A549 (cell line): ENCODE data around the gene ACTN1. TPM values are rescaled to one million over a fixed set of nuclear protein-coding genes. Genes with fewer than 3 reads are reported as not detected.
A peak's percentile ranks its signal among the peaks of the same experiment; 100 is the strongest.

Experiments
- ATAC-seq, 2 experiments: fragments of 200-7000 bp in 1 of 2; fragments of >200 bp in 1 of 2; cut with Nextera tagmentation in 1 of 2; cut with Tn5 transposase in 1 of 2; 3 replicates each; pipeline versions ENCODE4 v1.8.0 to v1.9.1; 2018 to 2020; ENCODE audit warnings: mild to moderate bottlenecking in 1 of 2, moderate library complexity in 1 of 2
- CTCF ChIA-PET: fragments of 300-600 bp; sonication (Branson Sonifier 250); formaldehyde crosslinking; extraction: SDS; loops from one replicate; lab custom pipeline; 2021; ENCODE audit warnings: antibody characterized with exemption, inconsistent platforms; lab: Yijun Ruan, JAX
- POLR2A ChIA-PET: fragments of 350-600 bp; formaldehyde crosslinking; extraction: SDS; loops from one replicate; lab custom pipeline; 2021; ENCODE audit warnings: antibody characterized with exemption, inconsistent platforms; lab: Yijun Ruan, JAX
- DNase-seq, 2 experiments: peaks; one replicate each; pipeline versions ENCODE4 v3.0.0 to v3.0.0-alpha.2; 2011 to 2016; ENCODE audit warnings: low read depth in 1 of 2, low spot score in 1 of 2
- FAIRE-seq: peaks from 2 replicates; lab custom pipeline; 2011; peaks lifted over from hg19 to GRCh38; lab: Jason Lieb, UNC
- H3K27ac ChIP-seq, 2 experiments: fragments of >200 bp; sonication (Bioruptor Twin); formaldehyde crosslinking; 3 replicates each; pipeline ENCODE4 v1.5.1; 2016 to 2017
- H3K4me1 ChIP-seq: fragments of >200 bp; sonication (Bioruptor Twin); formaldehyde crosslinking; 3 replicates; pipeline ENCODE4 v1.6.1; 2016
- H3K4me2 ChIP-seq: fragments of >200 bp; sonication (Bioruptor Twin); formaldehyde crosslinking; 3 replicates; pipeline ENCODE4 v1.6.1; 2016
- H3K4me3 ChIP-seq: fragments of >200 bp; sonication (Bioruptor Twin); formaldehyde crosslinking; 3 replicates; pipeline ENCODE4 v1.5.1; 2016
- H3K9me3 ChIP-seq: fragments of >200 bp; sonication (Bioruptor Twin); formaldehyde crosslinking; 3 replicates; pipeline ENCODE4 v1.6.1; 2016
- ATOH8 ChIP-seq: fragments of 250-450 bp; sonication (Bioruptor Pico); IDR thresholded peaks from 2 replicates; pipeline ENCODE4 v1.5.0; 2020; ENCODE audit warnings: low read depth, mild to moderate bottlenecking, moderate library complexity
- BCL3 ChIP-seq: fragments of >200 bp; sonication (Bioruptor Twin); formaldehyde crosslinking; IDR thresholded peaks from 3 replicates; pipeline ENCODE4 v1.6.1; 2016
- CBX2 ChIP-seq: fragments of 200-600 bp; sonication (generic); IDR thresholded peaks from 2 replicates; pipeline ENCODE4 v1.6.1; 2016; ENCODE audit warnings: low read depth, mild to moderate bottlenecking, borderline replicate concordance
- CHD2 ChIP-seq: fragments of 150-350 bp; IDR thresholded peaks from 2 replicates; pipeline ENCODE4 v1.6.1; 2014; ENCODE audit warnings: low read length; ENCODE audit not compliant: partially characterized antibody
- CHD4 ChIP-seq: fragments of 200-600 bp; sonication (generic); IDR thresholded peaks from 2 replicates; pipeline ENCODE4 v1.6.1; 2016; ENCODE audit warnings: antibody characterized with exemption, mild to moderate bottlenecking, borderline replicate concordance
- E2F6 ChIP-seq: IDR thresholded peaks from 2 replicates; pipeline ENCODE4 v1.6.1; 2012; ENCODE audit warnings: low read depth, borderline replicate concordance
- ELK1 ChIP-seq: fragments of 150-350 bp; IDR thresholded peaks from 2 replicates; pipeline ENCODE4 v1.6.1; 2014; ENCODE audit warnings: low read depth, mild to moderate bottlenecking, low read length
- FOSB ChIP-seq: fragments of 250-450 bp; sonication (Bioruptor Pico); IDR thresholded peaks from 2 replicates; pipeline ENCODE4 v1.5.0; 2020; ENCODE audit warnings: mild to moderate bottlenecking, moderate library complexity
- FOSL2 ChIP-seq, 2 experiments: fragments of 450-650 bp in 1 of 2; fragments of >200 bp in 1 of 2; sonication (Bioruptor Twin) in 1 of 2; formaldehyde crosslinking; IDR thresholded peaks; 2 replicates each; pipeline versions ENCODE4 v1.5.0 to v1.6.1; 2016 to 2020; ENCODE audit warnings: mild to moderate bottlenecking in 1 of 2, moderate library complexity in 1 of 2
- FOXS1 ChIP-seq: fragments of 250-450 bp; sonication (Bioruptor Pico); IDR thresholded peaks from 2 replicates; pipeline ENCODE4 v1.5.0; 2020; ENCODE audit warnings: mild to moderate bottlenecking, moderate library complexity
- HES2 ChIP-seq: fragments of >200 bp; sonication (Bioruptor Twin); formaldehyde crosslinking; IDR thresholded peaks from 2 replicates; pipeline ENCODE4 v1.6.1; 2016
- HOXA7 ChIP-seq: fragments of 250-450 bp; sonication (Bioruptor Pico); IDR thresholded peaks from 2 replicates; pipeline ENCODE4 v1.5.0; 2020; ENCODE audit warnings: mild to moderate bottlenecking, moderate library complexity
- HOXB13 ChIP-seq: fragments of 250-450 bp; sonication (Bioruptor Pico); IDR thresholded peaks from 2 replicates; pipeline ENCODE4 v1.5.0; 2020; ENCODE audit warnings: low read depth, mild to moderate bottlenecking, moderate library complexity
- JUN ChIP-seq, 2 experiments: fragments of >200 bp; sonication (Bioruptor Twin); formaldehyde crosslinking; IDR thresholded peaks; 2 replicates in 1 of 2; 3 replicates in 1 of 2; pipeline ENCODE4 v1.6.1; 2016 to 2017
- MAFK ChIP-seq: fragments of 450-650 bp; IDR thresholded peaks from 2 replicates; pipeline ENCODE4 v1.6.1; 2014; ENCODE audit not compliant: partially characterized antibody
- MAX ChIP-seq: IDR thresholded peaks from 2 replicates; pipeline ENCODE4 v1.6.1; 2012
- MAZ ChIP-seq: fragments of 150-350 bp; IDR thresholded peaks from 2 replicates; pipeline ENCODE4 v1.6.1; 2014; ENCODE audit warnings: antibody characterized with exemption, low read depth, low read length, borderline replicate concordance
- NFE2L2 ChIP-seq: fragments of 150-350 bp; conservative IDR thresholded peaks from 2 replicates; pipeline ENCODE4 v1.6.1; 2014; ENCODE audit warnings: low read length
- NPAS2 ChIP-seq: fragments of 250-450 bp; sonication (Bioruptor Pico); IDR thresholded peaks from 2 replicates; pipeline ENCODE4 v1.8.0; 2022; ENCODE audit warnings: mild to moderate bottlenecking, moderate library complexity, borderline replicate concordance
- PHF8 ChIP-seq: fragments of 200-600 bp; sonication (generic); IDR thresholded peaks from 2 replicates; pipeline ENCODE4 v1.6.1; 2016; ENCODE audit warnings: low read depth, mild to moderate bottlenecking, antibody characterized with exemption, moderate library complexity, borderline replicate concordance
- POLR2AphosphoS2 ChIP-seq: conservative IDR thresholded peaks from 2 replicates; pipeline ENCODE4 v1.6.1; 2012; ENCODE audit warnings: low read length, improper control_type of control experiment, inconsistent platforms
- RAD21 ChIP-seq, 2 experiments: fragments of >200 bp in 1 of 2; sonication (Bioruptor Twin) in 1 of 2; formaldehyde crosslinking in 1 of 2; IDR thresholded peaks in 1 of 2; conservative IDR thresholded peaks in 1 of 2; 2 replicates in 1 of 2; 3 replicates in 1 of 2; pipeline ENCODE4 v1.6.1; 2012 to 2018; ENCODE audit warnings: inconsistent platforms in 1 of 2
- RARB ChIP-seq: fragments of 250-450 bp; sonication (Bioruptor Pico); IDR thresholded peaks from 2 replicates; pipeline ENCODE4 v1.8.0; 2021; ENCODE audit warnings: mild to moderate bottlenecking, moderate library complexity
- RFX5 ChIP-seq: fragments of 450-650 bp; IDR thresholded peaks from 2 replicates; pipeline ENCODE4 v1.7.1; 2014; ENCODE audit warnings: antibody characterized with exemption, mild to moderate bottlenecking, moderate library complexity
- RNF2 ChIP-seq: fragments of 200-600 bp; sonication (generic); IDR thresholded peaks from 2 replicates; pipeline ENCODE4 v1.6.1; 2016; ENCODE audit warnings: low read depth, mild to moderate bottlenecking, antibody characterized with exemption, moderate library complexity, borderline replicate concordance
- SREBF2 ChIP-seq: fragments of 450-650 bp; IDR thresholded peaks from 2 replicates; pipeline ENCODE4 v1.6.1; 2014; ENCODE audit warnings: mild to moderate bottlenecking, moderate library complexity
- TP53 ChIP-seq: fragments of 250-450 bp; sonication (Bioruptor Pico); IDR thresholded peaks from 2 replicates; pipeline ENCODE4 v1.5.0; 2021; ENCODE audit warnings: mild to moderate bottlenecking, moderate library complexity
- ZC3H11A ChIP-seq: fragments of 450-650 bp; IDR thresholded peaks from 2 replicates; pipeline ENCODE4 v1.6.1; 2014; ENCODE audit warnings: antibody characterized with exemption, mild to moderate bottlenecking
- ZFP36 ChIP-seq: fragments of 450-650 bp; IDR thresholded peaks from 2 replicates; pipeline ENCODE4 v1.6.1; 2014; ENCODE audit warnings: borderline replicate concordance; ENCODE audit not compliant: partially characterized antibody
- WGBS: methylation state at CpG from one replicate; pipeline ENCODE4 v1.1.6; 2017; ENCODE audit errors: missing lambda C conversion rate; 5-methylcytosine and 5-hydroxymethylcytosine counted together
- polyA plus RNA-seq, 4 experiments: library from polyadenylated mRNA; depleted of rRNA in 3 of 4; stranded (reverse); fragments of >200 nt; fragmentation: RNase III in 1 of 4; extraction: RNeasy Plus Mini Kit Qiagen cat#74134 plus additional on column Dnase treatment in 1 of 4; gene quantifications; 2 replicates in 3 of 4; 3 replicates in 1 of 4; pipeline ENCODE4 v1.2.3, GENCODE V29; 2011 to 2017

The ACTN1 gene
- polyA plus RNA-seq, 2 of the 4 experiments (the other 2 are of a cell fraction) = 208 to 245 TPM

GRCh38 chr14:68936476-68936875, 42.6 kb downstream of the ACTN1 start:
- POLR2A ChIA-PET = no interaction called here
- peak overlapping the region; percentile 98 to 99 for H3K27ac ChIP-seq
- peaks cover 95% of the 10 kb centered on the region for H3K4me1 ChIP-seq
- WGBS = 88% methylated on average over 8 of the region's 8 CpGs
- peak overlapping the region; percentile 98; the same call in 2 of the 3 replicates for H3K4me2 ChIP-seq
- CTCF ChIA-PET = interaction anchor here (0.6 to 38.0 kb wide), 4 partner anchors 8 to 405 kb away, joined by 3 to 480 read pairs (median 242); no protein-coding TSS in a partner anchor
- no peak for ATAC-seq
- no peak for DNase-seq
- no peaks in the 10 kb centered on the region for H3K9me3 ChIP-seq
- FAIRE-seq = no peak
- no peak overlapping the region for H3K4me3 ChIP-seq
- TF ChIP-seq HOXB13 (CRISPR knock-in tag) = no peak
- no peak for TF ChIP-seq PHF8
- no peak for TF ChIP-seq RFX5
- no peak for TF ChIP-seq ELK1
- no peak for TF ChIP-seq SREBF2
- TF ChIP-seq RARB (CRISPR knock-in tag) = no peak
- TF ChIP-seq BCL3 = no peak
- no peak for TF ChIP-seq MAZ
- no peak for TF ChIP-seq ATOH8 (CRISPR knock-in tag)
- no peak for TF ChIP-seq HOXA7 (CRISPR knock-in tag)
- no peak for TF ChIP-seq TP53
- TF ChIP-seq CHD4 = no peak
- TF ChIP-seq POLR2AphosphoS2 = no peak

GRCh38 chr14:68935761-68936214, 43.3 kb downstream of the ACTN1 start:
- ChIA-PET POLR2A (no interaction called here), CTCF (interaction anchor here (0.6 to 38.0 kb wide), 6 partner anchors 8 to 406 kb away, joined by 3 to 480 read pairs (median 3); no protein-coding TSS in a partner anchor)
- Histone ChIP-seq H3K4me1 (peaks cover 89% of the 10 kb centered on the region), H3K27ac (peak overlapping the region; percentile 98 to 99; a peak in 5 of 6 replicates), H3K4me2 (peak overlapping the region; percentile 98), H3K9me3 (no peaks in the 10 kb centered on the region), H3K4me3 (no peak overlapping the region)
- DNase-seq (no peak), FAIRE-seq (no peak), ATAC-seq (no peak)
- 79% methylated on average over 5 of the region's 6 CpGs for WGBS
- no peak for TF ChIP-seq FOSL2 (IDR thresholded peaks at IDR 0.05)
- no peak for TF ChIP-seq FOSL2 (CRISPR knock-in tag; IDR thresholded peaks at IDR 0.05)
- no peak for TF ChIP-seq CHD2
- TF ChIP-seq, all 56 proteins: peak for 0

- Histone ChIP-seq H3K4me1 (peaks cover 79% of the 10 kb centered on the region), H3K27ac (peak overlapping the region in 1 of 2 experiments; percentile 6; a peak in 2 of 6 replicates)
- no peak for ATAC-seq
- TF ChIP-seq FOXS1 (CRISPR knock-in tag) = no peak
- TF ChIP-seq RNF2 = no peak
- TF ChIP-seq MAX = no peak
- TF ChIP-seq JUN (IDR thresholded peaks at IDR 0.05) = no peak
- TF ChIP-seq RARB (CRISPR knock-in tag) = no peak
- TF ChIP-seq CHD4 = no peak
- TF ChIP-seq TP53 = no peak
- no peak for TF ChIP-seq FOSB
- no peak for TF ChIP-seq E2F6
- no peak for TF ChIP-seq ZC3H11A
- TF ChIP-seq NPAS2 (CRISPR knock-in tag) = no peak
- no peak for TF ChIP-seq MAZ
- TF ChIP-seq CBX2 = no peak
- TF ChIP-seq HES2 = no peak
- TF ChIP-seq HOXB13 (CRISPR knock-in tag) = no peak
- no peak for TF ChIP-seq NFE2L2
- TF ChIP-seq RAD21 (conservative IDR thresholded peaks at IDR 0.05 in 1 of 2, IDR thresholded peaks at IDR 0.05 in 1 of 2) = no peak
- no peak for TF ChIP-seq MAFK
- TF ChIP-seq ZFP36 = no peak
These were observed 45.0 kb downstream of the ACTN1 start for GRCh38 chr14:68934066-68934465.

More at GRCh38 chr14:68934066-68934465, 45.0 kb downstream of the ACTN1 start:
- no peaks in the 10 kb centered on the region for H3K9me3 ChIP-seq
- H3K4me3 ChIP-seq = no peak overlapping the region
- no peak for DNase-seq
- no peak overlapping the region for H3K4me2 ChIP-seq
- 93% methylated on average over 9 of the region's 9 CpGs for WGBS
- CTCF ChIA-PET = interaction anchor here (0.7 to 38.0 kb wide), 6 partner anchors 10 to 173 kb away, joined by 3 to 480 read pairs (median 5); no protein-coding TSS in a partner anchor
- FAIRE-seq = no peak
- POLR2A ChIA-PET = no interaction called here
